A549 (cell line): ENCODE measurements around the gene TMEM143. TPM values are rescaled to one million over a fixed set of nuclear protein-coding genes. Genes with fewer than 3 reads are reported as not detected.

Source experiments
- ATAC-seq, 2 experiments: fragments of 200-7000 bp in 1 of 2; fragments of >200 bp in 1 of 2; cut with Nextera tagmentation in 1 of 2; cut with Tn5 transposase in 1 of 2; 3 replicates each; pipeline versions ENCODE4 v1.8.0 to v1.9.1; 2018 to 2020; ENCODE audit warnings: mild to moderate bottlenecking in 1 of 2, moderate library complexity in 1 of 2
- CTCF ChIA-PET: fragments of 300-600 bp; sonication (Branson Sonifier 250); formaldehyde crosslinking; extraction: SDS; loops from one replicate; lab custom pipeline; 2021; ENCODE audit warnings: antibody characterized with exemption, inconsistent platforms; lab: Yijun Ruan, JAX
- POLR2A ChIA-PET: fragments of 350-600 bp; formaldehyde crosslinking; extraction: SDS; loops from one replicate; lab custom pipeline; 2021; ENCODE audit warnings: antibody characterized with exemption, inconsistent platforms; lab: Yijun Ruan, JAX
- DNase-seq, 2 experiments: peaks; one replicate each; pipeline versions ENCODE4 v3.0.0 to v3.0.0-alpha.2; 2011 to 2016; ENCODE audit warnings: low read depth in 1 of 2, low spot score in 1 of 2
- FAIRE-seq: peaks from 2 replicates; lab custom pipeline; 2011; peaks lifted over from hg19 to GRCh38; lab: Jason Lieb, UNC
- H3K27ac ChIP-seq, 2 experiments: fragments of >200 bp; sonication (Bioruptor Twin); formaldehyde crosslinking; 3 replicates each; pipeline ENCODE4 v1.5.1; 2016 to 2017
- H3K4me1 ChIP-seq: fragments of >200 bp; sonication (Bioruptor Twin); formaldehyde crosslinking; 3 replicates; pipeline ENCODE4 v1.6.1; 2016
- H3K4me2 ChIP-seq: fragments of >200 bp; sonication (Bioruptor Twin); formaldehyde crosslinking; 3 replicates; pipeline ENCODE4 v1.6.1; 2016
- H3K4me3 ChIP-seq: fragments of >200 bp; sonication (Bioruptor Twin); formaldehyde crosslinking; 3 replicates; pipeline ENCODE4 v1.5.1; 2016
- H3K9me3 ChIP-seq: fragments of >200 bp; sonication (Bioruptor Twin); formaldehyde crosslinking; 3 replicates; pipeline ENCODE4 v1.6.1; 2016
- ATOH8 ChIP-seq: fragments of 250-450 bp; sonication (Bioruptor Pico); IDR thresholded peaks from 2 replicates; pipeline ENCODE4 v1.5.0; 2020; ENCODE audit warnings: low read depth, mild to moderate bottlenecking, moderate library complexity
- BHLHE40 ChIP-seq: IDR thresholded peaks from 2 replicates; pipeline ENCODE4 v1.6.1; 2012; ENCODE audit warnings: low read depth, low read length, inconsistent platforms
- CBX2 ChIP-seq: fragments of 200-600 bp; sonication (generic); IDR thresholded peaks from 2 replicates; pipeline ENCODE4 v1.6.1; 2016; ENCODE audit warnings: low read depth, mild to moderate bottlenecking, borderline replicate concordance
- EHF ChIP-seq: fragments of 250-450 bp; sonication (Bioruptor Pico); IDR thresholded peaks from 2 replicates; pipeline ENCODE4 v1.5.0; 2020; ENCODE audit warnings: mild to moderate bottlenecking
- EHMT2 ChIP-seq: fragments of 200-600 bp; sonication (generic); IDR thresholded peaks from 2 replicates; pipeline ENCODE4 v1.6.1; 2016; ENCODE audit warnings: antibody characterized with exemption, low read depth, mild to moderate bottlenecking, moderate library complexity
- EP300 ChIP-seq, 2 experiments: fragments of >200 bp; sonication (Bioruptor Twin); formaldehyde crosslinking; IDR thresholded peaks; 2 replicates in 1 of 2; 3 replicates in 1 of 2; pipeline ENCODE4 v1.6.1; 2016 to 2017
- ESRRA ChIP-seq: fragments of 150-350 bp; IDR thresholded peaks from 2 replicates; pipeline ENCODE4 v1.6.1; 2014; ENCODE audit warnings: mild to moderate bottlenecking, low read length, borderline replicate concordance
- FOXS1 ChIP-seq: fragments of 250-450 bp; sonication (Bioruptor Pico); IDR thresholded peaks from 2 replicates; pipeline ENCODE4 v1.5.0; 2020; ENCODE audit warnings: mild to moderate bottlenecking, moderate library complexity
- HDAC2 ChIP-seq: fragments of 200-600 bp; sonication (generic); IDR thresholded peaks from 2 replicates; pipeline ENCODE4 v1.6.1; 2016
- HES2 ChIP-seq: fragments of >200 bp; sonication (Bioruptor Twin); formaldehyde crosslinking; IDR thresholded peaks from 2 replicates; pipeline ENCODE4 v1.6.1; 2016
- HEYL ChIP-seq: fragments of 250-450 bp; sonication (Bioruptor Pico); IDR thresholded peaks from 2 replicates; pipeline ENCODE4 v1.8.0; 2021; ENCODE audit warnings: mild to moderate bottlenecking, moderate library complexity
- HOXA7 ChIP-seq: fragments of 250-450 bp; sonication (Bioruptor Pico); IDR thresholded peaks from 2 replicates; pipeline ENCODE4 v1.5.0; 2020; ENCODE audit warnings: mild to moderate bottlenecking, moderate library complexity
- HOXB5 ChIP-seq: fragments of 250-450 bp; sonication (Bioruptor Pico); IDR thresholded peaks from 2 replicates; pipeline ENCODE4 v1.5.0; 2020; ENCODE audit warnings: mild to moderate bottlenecking, moderate library complexity
- JUN ChIP-seq, 2 experiments: fragments of >200 bp; sonication (Bioruptor Twin); formaldehyde crosslinking; IDR thresholded peaks; 2 replicates in 1 of 2; 3 replicates in 1 of 2; pipeline ENCODE4 v1.6.1; 2016 to 2017
- JUNB ChIP-seq: fragments of >200 bp; sonication (Bioruptor Twin); formaldehyde crosslinking; IDR thresholded peaks from 2 replicates; pipeline ENCODE4 v1.6.1; 2016
- KDM5A ChIP-seq: fragments of 200-600 bp; sonication (generic); IDR thresholded peaks from 2 replicates; pipeline ENCODE4 v1.6.1; 2016; ENCODE audit warnings: antibody characterized with exemption, mild to moderate bottlenecking
- MAFK ChIP-seq: fragments of 450-650 bp; IDR thresholded peaks from 2 replicates; pipeline ENCODE4 v1.6.1; 2014; ENCODE audit not compliant: partially characterized antibody
- MAX ChIP-seq: IDR thresholded peaks from 2 replicates; pipeline ENCODE4 v1.6.1; 2012
- MAZ ChIP-seq: fragments of 150-350 bp; IDR thresholded peaks from 2 replicates; pipeline ENCODE4 v1.6.1; 2014; ENCODE audit warnings: antibody characterized with exemption, low read depth, low read length, borderline replicate concordance
- NFE2L2 ChIP-seq: fragments of 150-350 bp; conservative IDR thresholded peaks from 2 replicates; pipeline ENCODE4 v1.6.1; 2014; ENCODE audit warnings: low read length
- NPAS2 ChIP-seq: fragments of 250-450 bp; sonication (Bioruptor Pico); IDR thresholded peaks from 2 replicates; pipeline ENCODE4 v1.8.0; 2022; ENCODE audit warnings: mild to moderate bottlenecking, moderate library complexity, borderline replicate concordance
- NR3C1 ChIP-seq: fragments of >200 bp; sonication (Bioruptor Twin); formaldehyde crosslinking; IDR thresholded peaks from 3 replicates; pipeline ENCODE4 v1.6.1; 2017
- PBX3 ChIP-seq: IDR thresholded peaks from 2 replicates; pipeline ENCODE4 v1.6.1; 2012
- PHF8 ChIP-seq: fragments of 200-600 bp; sonication (generic); IDR thresholded peaks from 2 replicates; pipeline ENCODE4 v1.6.1; 2016; ENCODE audit warnings: low read depth, mild to moderate bottlenecking, antibody characterized with exemption, moderate library complexity, borderline replicate concordance
- POLR2A ChIP-seq: IDR thresholded peaks from 2 replicates; pipeline ENCODE4 v1.6.1; 2012; ENCODE audit warnings: mild to moderate bottlenecking, low read length
- RARB ChIP-seq: fragments of 250-450 bp; sonication (Bioruptor Pico); IDR thresholded peaks from 2 replicates; pipeline ENCODE4 v1.8.0; 2021; ENCODE audit warnings: mild to moderate bottlenecking, moderate library complexity
- RCOR1 ChIP-seq: fragments of 150-350 bp; IDR thresholded peaks from 2 replicates; pipeline ENCODE4 v1.6.1; 2014; ENCODE audit warnings: antibody characterized with exemption, low read length, low read depth
- REST ChIP-seq: fragments of 200-600 bp; sonication (generic); IDR thresholded peaks from 2 replicates; pipeline ENCODE4 v1.6.1; 2016; ENCODE audit warnings: antibody characterized with exemption, mild to moderate bottlenecking, moderate library complexity
- SMC3 ChIP-seq: fragments of >200 bp; sonication (Bioruptor Twin); formaldehyde crosslinking; IDR thresholded peaks from 3 replicates; pipeline ENCODE4 v1.6.1; 2018; ENCODE audit warnings: inconsistent platforms
- SREBF2 ChIP-seq: fragments of 450-650 bp; IDR thresholded peaks from 2 replicates; pipeline ENCODE4 v1.6.1; 2014; ENCODE audit warnings: mild to moderate bottlenecking, moderate library complexity
- TFCP2L1 ChIP-seq: fragments of 250-450 bp; sonication (Bioruptor Pico); IDR thresholded peaks from 2 replicates; pipeline ENCODE4 v1.5.0; 2021; ENCODE audit warnings: mild to moderate bottlenecking
- USF2 ChIP-seq: fragments of 450-650 bp; IDR thresholded peaks from 2 replicates; pipeline ENCODE4 v1.6.1; 2014; ENCODE audit warnings: antibody characterized with exemption
- ZC3H11A ChIP-seq: fragments of 450-650 bp; IDR thresholded peaks from 2 replicates; pipeline ENCODE4 v1.6.1; 2014; ENCODE audit warnings: antibody characterized with exemption, mild to moderate bottlenecking
- ZFP36 ChIP-seq: fragments of 450-650 bp; IDR thresholded peaks from 2 replicates; pipeline ENCODE4 v1.6.1; 2014; ENCODE audit warnings: borderline replicate concordance; ENCODE audit not compliant: partially characterized antibody
- ZSCAN20 ChIP-seq: fragments of 250-450 bp; sonication (Bioruptor Pico); IDR thresholded peaks from 2 replicates; pipeline ENCODE4 v1.8.0; 2022; ENCODE audit warnings: mild to moderate bottlenecking, moderate library complexity
- WGBS: methylation state at CpG from one replicate; pipeline ENCODE4 v1.1.6; 2017; ENCODE audit errors: missing lambda C conversion rate; 5-methylcytosine and 5-hydroxymethylcytosine counted together
- polyA minus RNA-seq: library from RNA; depleted of rRNA, polyadenylated mRNA; stranded (reverse); fragments of >200 nt; gene quantifications from 2 replicates; pipeline ENCODE4 v1.2.3, GENCODE V29; 2011; rRNA and poly(A)+ RNA removed
- polyA plus RNA-seq, 4 experiments: library from polyadenylated mRNA; depleted of rRNA in 3 of 4; stranded (reverse); fragments of >200 nt; fragmentation: RNase III in 1 of 4; extraction: RNeasy Plus Mini Kit Qiagen cat#74134 plus additional on column Dnase treatment in 1 of 4; gene quantifications; 2 replicates in 3 of 4; 3 replicates in 1 of 4; pipeline ENCODE4 v1.2.3, GENCODE V29; 2011 to 2017

Gene TMEM143
- 7.4 and 7.6 TPM in 2 replicates for polyA plus RNA-seq (2011; rRNA removed)
- polyA plus RNA-seq (2012; cell fraction: cytosol; rRNA removed): 10.5 and 14.5 TPM in 2 replicates
- polyA plus RNA-seq (2012; cell fraction: nucleus; rRNA removed): 33.4 and 45.5 TPM in 2 replicates
- polyA plus RNA-seq (2017; fragmentation: RNase III; extraction: RNeasy Plus Mini Kit Qiagen cat#74134 plus additional on column Dnase treatment): 6.3 to 7.0 TPM (median 6.4 TPM) in 3 replicates
- 9.5 and 15.0 TPM in 2 replicates for polyA minus RNA-seq

GRCh38 chr19:48363810-48364597 lies at the start of gene TMEM143, which contains the start of gene SYNGR4:
TMEM143 (minus strand) TSS chr19:48363940; CDS start chr19:48363920, 20 bp downstream.
SYNGR4 (plus strand) TSS chr19:48364367; CDS start chr19:48365843, 1,476 bp downstream.
- H3K9me3 ChIP-seq: no peaks in the 10 kb centered on the region
- peak within 1 kb of the TSS; percentile 51 for H3K4me3 ChIP-seq
- H3K4me2 ChIP-seq: peak within 1 kb of the TSS; percentile 95
- ChIA-PET POLR2A (interaction anchor here (0.7 to 3.1 kb wide), 21 partner anchors 9 to 357 kb away, joined by 3 to 36 read pairs (median 5); partner anchors contain the start of genes CARD8, GRIN2D, KDELR1 and RPL18), CTCF (interaction anchor here (0.9 to 2.7 kb wide), 10 partner anchors 9 to 245 kb away, joined by 3 to 20 read pairs (median 6); partner anchors contain the start of genes GRIN2D and KDELR1)
- peak within 1 kb of the TSS; percentile 90 to 97 for H3K27ac ChIP-seq
- FAIRE-seq: peak; percentile 99
- WGBS: 2% methylated on average over 42 of the region's 59 CpGs
- peak; percentile 75 to 89 for ATAC-seq
- H3K4me1 ChIP-seq: peaks cover 8% of the 10 kb centered on the region
- DNase-seq: peak; percentile 100
- TF ChIP-seq EHMT2 (no peak), KDM5A (no peak), ZC3H11A (no peak), EP300 (IDR thresholded peaks at IDR 0.05) (no peak), MAX (peak; percentile 97), PBX3 (no peak), PHF8 (no peak), BHLHE40 (peak; percentile 68), RARB (CRISPR knock-in tag) (no peak), NFE2L2 (no peak), FOXS1 (CRISPR knock-in tag) (no peak), RCOR1 (no peak), JUN (IDR thresholded peaks at IDR 0.05) (peak in 1 of 2 experiments; percentile 11; a peak in 1 of 5 replicates), HOXA7 (no peak), TFCP2L1 (CRISPR knock-in tag) (no peak; the same call in 1 of the 2 replicates), HOXB5 (CRISPR knock-in tag) (no peak), HEYL (CRISPR knock-in tag) (no peak), JUNB (no peak), USF2 (peak; percentile 33; the same call in 1 of the 2 replicates), SREBF2 (no peak), REST (no peak), ZFP36 (peak; percentile 3), NPAS2 (no peak), NR3C1 (no peak), SMC3 (no peak), MAFK (peak; percentile 90), EHF (CRISPR knock-in tag) (no peak), CBX2 (no peak), MAZ (peak; percentile 87; the same call in 1 of the 2 replicates), POLR2A (peak; percentile 70), ZSCAN20 (CRISPR knock-in tag) (no peak), ESRRA (no peak), HDAC2 (no peak), ATOH8 (CRISPR knock-in tag) (0 out of 2 replicates have a peak, but pooled peaks have one; percentile 31), HES2 (no peak)
